ENCODE data around the gene PARD3B. TPM values are rescaled to one million over a fixed set of nuclear protein-coding genes. Genes with fewer than 3 reads are reported as not detected.

PARD3B gene
- total and polyA plus RNA-seq, 2 of the 13 experiments (the other 11 are each of a cell fraction or from before 2014, with no cell fraction given), result 0.71 to 2.3 TPM

- TF ChIP-seq POGZ (CRISPR knock-in tag; IDR thresholded peaks at IDR 0.05) (peak; percentile 44; the same call in 1 of the 2 replicates), ZBTB7B (CRISPR knock-in tag; IDR thresholded peaks at IDR 0.05) (no peak), FUBP1 (CRISPR knock-in tag; IDR thresholded peaks at IDR 0.05; ENCODE audit: borderline replicate concordance) (no peak), GMEB1 (CRISPR knock-in tag; IDR thresholded peaks at IDR 0.05; ENCODE audit: borderline replicate concordance) (no peak), TMF1 (CRISPR knock-in tag; IDR thresholded peaks at IDR 0.05; ENCODE audit: low read depth) (no peak), NCOA5 (CRISPR knock-in tag; IDR thresholded peaks at IDR 0.05) (no peak), PRMT3 (CRISPR knock-in tag; IDR thresholded peaks at IDR 0.05; ENCODE audit: borderline replicate concordance, low read depth) (no peak), SAP130 (CRISPR knock-in tag; IDR thresholded peaks at IDR 0.05; ENCODE audit: low read depth) (no peak), SKI (IDR thresholded peaks at IDR 0.05; ENCODE audit: partially characterized antibody) (no peak), PRDM15 (CRISPR knock-in tag; IDR thresholded peaks at IDR 0.05) (peak; percentile 19; the same call in 1 of the 2 replicates), ZNF367 (CRISPR knock-in tag; IDR thresholded peaks at IDR 0.05; ENCODE audit: borderline replicate concordance) (no peak; the same call in 1 of the 2 replicates), ZNF710 (CRISPR knock-in tag; IDR thresholded peaks at IDR 0.05; ENCODE audit: borderline replicate concordance) (no peak; the same call in 1 of the 2 replicates), ZNF687 (CRISPR knock-in tag; IDR thresholded peaks at IDR 0.05) (peak; percentile 79; the same call in 1 of the 2 replicates)
Observed at GRCh38 chr2:204544961-204545860, at the start of gene PARD3B (continued).

All from HepG2 (cell line).